ENCODE results near the gene ITGA8. TPM values are rescaled to one million over a fixed set of nuclear protein-coding genes. Genes with fewer than 3 reads are reported as not detected.

ITGA8 gene
- total RNA-seq, 1 donor from 2014 or later = 15.5 TPM

DNA sequence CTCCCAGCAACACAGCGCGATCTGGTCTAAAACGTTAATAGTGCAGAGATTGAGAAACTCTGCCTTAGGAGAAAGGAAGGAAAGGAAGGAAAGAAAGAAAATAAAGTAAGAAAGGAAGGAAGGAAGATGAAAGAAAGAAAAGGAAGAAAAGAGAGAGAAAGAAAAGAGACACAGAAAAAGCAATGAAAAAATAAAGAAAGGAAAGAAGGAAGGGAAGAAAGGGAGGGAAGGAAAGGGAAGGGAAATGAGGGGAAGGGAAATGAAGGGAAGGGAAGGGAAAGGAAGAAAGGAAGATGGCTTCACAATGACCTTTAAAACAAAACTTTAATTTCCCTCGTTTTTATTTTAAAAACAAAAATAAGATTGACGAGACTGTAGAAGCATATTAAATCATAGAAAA lies 173.1 kb downstream of the ITGA8 start:
- intact Hi-C loops (cut with DNase I) = no loop called here
- no peak overlapping the region for H3K27ac ChIP-seq
- no peaks in the 10 kb centered on the region for H3K4me1 ChIP-seq
- no peaks in the 10 kb centered on the region for H3K9me3 ChIP-seq
- no peak overlapping the region for H3K4me3 ChIP-seq
- TF ChIP-seq, protein P1, sequence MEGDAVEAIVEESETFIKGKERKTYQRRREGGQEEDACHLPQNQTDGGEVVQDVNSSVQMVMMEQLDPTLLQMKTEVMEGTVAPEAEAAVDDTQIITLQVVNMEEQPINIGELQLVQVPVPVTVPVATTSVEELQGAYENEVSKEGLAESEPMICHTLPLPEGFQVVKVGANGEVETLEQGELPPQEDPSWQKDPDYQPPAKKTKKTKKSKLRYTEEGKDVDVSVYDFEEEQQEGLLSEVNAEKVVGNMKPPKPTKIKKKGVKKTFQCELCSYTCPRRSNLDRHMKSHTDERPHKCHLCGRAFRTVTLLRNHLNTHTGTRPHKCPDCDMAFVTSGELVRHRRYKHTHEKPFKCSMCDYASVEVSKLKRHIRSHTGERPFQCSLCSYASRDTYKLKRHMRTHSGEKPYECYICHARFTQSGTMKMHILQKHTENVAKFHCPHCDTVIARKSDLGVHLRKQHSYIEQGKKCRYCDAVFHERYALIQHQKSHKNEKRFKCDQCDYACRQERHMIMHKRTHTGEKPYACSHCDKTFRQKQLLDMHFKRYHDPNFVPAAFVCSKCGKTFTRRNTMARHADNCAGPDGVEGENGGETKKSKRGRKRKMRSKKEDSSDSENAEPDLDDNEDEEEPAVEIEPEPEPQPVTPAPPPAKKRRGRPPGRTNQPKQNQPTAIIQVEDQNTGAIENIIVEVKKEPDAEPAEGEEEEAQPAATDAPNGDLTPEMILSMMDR (IDR thresholded peaks at IDR 0.05) = no peak
- TF ChIP-seq POLR2AphosphoS5 (IDR thresholded peaks at IDR 0.05; ENCODE audit: insufficient read depth in 1 of 2, low read depth in 1 of 2) = no peak
- no peak for TF ChIP-seq POLR2A (IDR thresholded peaks at IDR 0.05)
- no peaks in the 10 kb centered on the region for H3K27me3 ChIP-seq
- H3K36me3 ChIP-seq = no peaks in the 10 kb centered on the region
- DNase-seq (ENCODE audit: extremely low spot score in 2 of 2) = no peak

DNA sequence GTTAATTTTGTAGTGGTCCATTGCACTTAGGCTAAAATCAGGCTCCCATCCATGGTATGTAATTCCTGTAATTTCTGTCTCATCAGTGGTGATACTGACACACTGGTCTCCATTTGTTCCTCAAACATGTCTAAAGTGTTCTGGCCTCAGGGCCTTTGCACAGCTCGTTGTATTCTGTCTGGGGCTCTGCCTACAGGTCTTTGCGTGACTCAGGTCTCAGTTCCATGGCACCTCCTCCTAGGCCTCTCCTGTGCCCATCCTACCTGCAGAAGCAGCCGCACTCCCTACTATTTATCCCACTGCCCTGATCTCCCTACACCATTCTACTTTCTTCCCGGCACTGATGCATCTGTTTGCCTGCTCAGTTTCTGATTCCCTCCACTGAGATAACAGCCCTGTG lies 173.8 kb downstream of the ITGA8 start:
- intact Hi-C loops (cut with DNase I) = no loop called here
- Histone ChIP-seq H3K27me3 (no peaks in the 10 kb centered on the region), H3K27ac (no peak overlapping the region), H3K36me3 (no peaks in the 10 kb centered on the region), H3K4me3 (no peak overlapping the region), H3K9me3 (no peaks in the 10 kb centered on the region), H3K4me1 (no peaks in the 10 kb centered on the region)
- TF ChIP-seq, protein P1 (IDR thresholded peaks at IDR 0.05) = no peak
- TF ChIP-seq POLR2AphosphoS5 (IDR thresholded peaks at IDR 0.05; ENCODE audit: insufficient read depth in 1 of 2, low read depth in 1 of 2) (no peak), POLR2A (IDR thresholded peaks at IDR 0.05) (no peak)
- DNase-seq (ENCODE audit: extremely low spot score in 2 of 2) = no peak

DNA sequence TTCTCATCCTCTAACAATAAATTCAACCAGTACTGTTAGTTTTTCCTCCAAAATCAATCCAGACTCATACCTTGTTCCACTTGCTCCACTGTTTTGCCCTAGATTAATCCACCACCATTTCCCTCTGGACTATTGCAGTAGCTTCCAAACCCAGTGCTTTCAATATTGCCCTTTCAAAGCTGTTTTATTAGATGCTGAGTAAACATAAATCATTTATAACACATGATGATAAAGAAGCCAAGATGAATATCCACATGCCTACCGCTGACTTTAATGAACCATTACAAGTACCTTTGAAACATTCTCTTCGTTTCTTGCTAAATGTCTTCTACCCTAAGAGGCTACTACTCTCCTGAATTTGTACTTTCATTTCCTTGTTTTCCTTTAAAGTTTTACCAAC lies 174.5 kb downstream of the ITGA8 start:
- Histone ChIP-seq H3K27ac (no peak overlapping the region), H3K4me1 (no peaks in the 10 kb centered on the region), H3K9me3 (no peaks in the 10 kb centered on the region), H3K27me3 (no peaks in the 10 kb centered on the region), H3K36me3 (no peaks in the 10 kb centered on the region), H3K4me3 (no peak overlapping the region)
- TF ChIP-seq POLR2A (IDR thresholded peaks at IDR 0.05) (no peak), POLR2AphosphoS5 (IDR thresholded peaks at IDR 0.05; ENCODE audit: insufficient read depth in 1 of 2, low read depth in 1 of 2) (no peak)
- TF ChIP-seq, protein P1 (IDR thresholded peaks at IDR 0.05) = no peak
- intact Hi-C loops (cut with DNase I) = no loop called here
- DNase-seq (ENCODE audit: extremely low spot score in 2 of 2) = no peak

DNA sequence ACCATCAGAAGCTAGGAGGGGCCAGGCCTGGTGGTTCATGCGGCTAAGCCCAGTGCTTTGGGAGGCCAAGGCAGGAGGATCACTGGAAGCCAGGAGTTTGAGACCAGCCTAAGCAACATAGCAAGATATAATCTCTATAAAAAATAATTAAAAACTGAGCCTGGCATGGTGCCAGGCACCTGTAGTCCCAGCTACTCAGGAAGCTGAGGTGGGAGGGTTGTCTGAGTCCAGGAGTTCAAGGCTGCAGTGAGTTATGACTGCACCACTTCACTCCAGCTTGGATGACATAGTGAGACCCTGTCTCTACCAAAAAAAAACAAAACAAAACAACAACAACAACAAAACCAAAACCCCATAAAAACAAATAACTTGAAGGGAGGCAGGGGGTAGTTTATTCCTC lies 175.7 kb downstream of the ITGA8 start:
- TF ChIP-seq, protein P1 (IDR thresholded peaks at IDR 0.05) = no peak
- TF ChIP-seq POLR2AphosphoS5 (IDR thresholded peaks at IDR 0.05; ENCODE audit: insufficient read depth in 1 of 2, low read depth in 1 of 2) = no peak
- TF ChIP-seq POLR2A (IDR thresholded peaks at IDR 0.05) = no peak
- DNase-seq (ENCODE audit: extremely low spot score in 2 of 2) = no peak
- no peak overlapping the region for H3K27ac ChIP-seq
- intact Hi-C loops (cut with DNase I) = no loop called here
- no peaks in the 10 kb centered on the region for H3K4me1 ChIP-seq
- no peaks in the 10 kb centered on the region for H3K9me3 ChIP-seq
- H3K4me3 ChIP-seq = no peak overlapping the region
- H3K36me3 ChIP-seq = no peaks in the 10 kb centered on the region
- no peaks in the 10 kb centered on the region for H3K27me3 ChIP-seq

DNA sequence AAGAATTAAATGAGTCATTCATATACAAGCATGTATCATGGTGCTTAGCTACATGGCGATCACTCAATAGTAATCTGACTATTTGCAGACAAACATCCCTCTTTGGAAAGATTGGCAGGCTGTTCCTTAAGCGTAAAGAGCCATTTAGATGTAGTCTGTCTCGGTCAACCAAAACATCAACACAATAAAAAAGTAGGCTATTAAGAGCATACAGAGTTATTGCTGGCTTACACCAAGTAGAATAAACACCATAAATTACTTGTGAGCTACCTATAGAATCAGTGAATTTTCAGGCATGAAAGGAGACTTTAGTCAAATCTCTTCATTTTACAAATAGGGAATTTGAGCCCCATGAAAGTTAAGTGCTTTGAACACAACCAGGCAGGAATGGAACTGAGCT lies 176.9 kb downstream of the ITGA8 start:
- Histone ChIP-seq H3K36me3 (no peaks in the 10 kb centered on the region), H3K27ac (no peak overlapping the region), H3K27me3 (no peaks in the 10 kb centered on the region), H3K4me1 (no peaks in the 10 kb centered on the region), H3K4me3 (no peak overlapping the region), H3K9me3 (no peaks in the 10 kb centered on the region)
- DNase-seq (ENCODE audit: extremely low spot score in 2 of 2) = no peak
- TF ChIP-seq, protein P1 (IDR thresholded peaks at IDR 0.05) = no peak
- TF ChIP-seq POLR2A (IDR thresholded peaks at IDR 0.05) = no peak
- TF ChIP-seq POLR2AphosphoS5 (IDR thresholded peaks at IDR 0.05; ENCODE audit: insufficient read depth in 1 of 2, low read depth in 1 of 2) = no peak
- intact Hi-C loops (cut with DNase I) = no loop called here
